GM23338 (cell line): ENCODE measurements around the gene BTN3A1. TPM values are rescaled to one million over a fixed set of nuclear protein-coding genes. Genes with fewer than 3 reads are reported as not detected.

Experiments used
- ATAC-seq: fragments of 200-7000 bp; cut with Tn5 transposase; 3 replicates; pipeline ENCODE4 v1.9.1; 2020
- DNase-seq: peaks from one replicate; pipeline ENCODE4 v3.0.0-alpha.2; 2015; ENCODE audit warnings: low spot score
- H2AFZ ChIP-seq: fragments of 200-600 bp; sonication (generic); 2 replicates; pipeline ENCODE4 v1.8.0; 2016; ENCODE audit warnings: antibody characterized with exemption, mild to moderate bottlenecking, moderate library complexity
- H3F3A ChIP-seq: fragments of 200-600 bp; sonication (generic); replicated peaks from 2 replicates; pipeline ENCODE4 v1.8.0; 2017; ENCODE audit warnings: antibody characterized with exemption, mixed run types, low read depth
- H3K27ac ChIP-seq: fragments of 200-600 bp; sonication (generic); 2 replicates; pipeline ENCODE4 v1.6.1; 2016; ENCODE audit warnings: low read depth
- H3K27me3 ChIP-seq: fragments of 200-600 bp; sonication (generic); 2 replicates; pipeline ENCODE4 v1.8.0; 2016; ENCODE audit warnings: mild to moderate bottlenecking, mixed run types, moderate library complexity; ENCODE audit not compliant: insufficient read depth
- H3K36me3 ChIP-seq: fragments of 200-600 bp; sonication (generic); 2 replicates; pipeline ENCODE4 v1.8.0; 2016; ENCODE audit warnings: mild to moderate bottlenecking; ENCODE audit not compliant: insufficient read depth
- H3K4me1 ChIP-seq: fragments of 200-600 bp; sonication (generic); 2 replicates; pipeline ENCODE4 v1.8.0; 2016; ENCODE audit warnings: mild to moderate bottlenecking, moderate library complexity; ENCODE audit not compliant: insufficient read depth
- H3K4me2 ChIP-seq: fragments of 200-600 bp; sonication (generic); 2 replicates; pipeline ENCODE4 v1.7.1; 2017; ENCODE audit warnings: mixed run types
- H3K4me3 ChIP-seq: fragments of 200-600 bp; sonication (generic); 2 replicates; pipeline ENCODE4 v1.6.1; 2016; ENCODE audit warnings: mixed run types
- H3K79me2 ChIP-seq: fragments of 200-600 bp; sonication (generic); replicated peaks from 2 replicates; pipeline ENCODE4 v1.8.0; 2017; ENCODE audit warnings: mild to moderate bottlenecking; ENCODE audit not compliant: insufficient read depth
- H3K9me2 ChIP-seq: fragments of 200-600 bp; sonication (generic); 2 replicates; pipeline ENCODE4 v1.8.0; 2017; ENCODE audit not compliant: insufficient read depth
- H4K20me1 ChIP-seq: fragments of 200-600 bp; sonication (generic); replicated peaks from 2 replicates; pipeline ENCODE4 v1.8.0; 2017; ENCODE audit warnings: mild to moderate bottlenecking; ENCODE audit not compliant: insufficient read depth
- H3K27ac Mint-ChIP-seq: 2 replicates; pipeline ENCODE4 v1.8.0; 2020; ENCODE audit warnings: inconsistent platforms, mild to moderate bottlenecking, moderate library complexity, mixed read lengths
- H3K27me3 Mint-ChIP-seq: 3 replicates; pipeline ENCODE4 v1.8.0; 2022; ENCODE audit warnings: low read depth, mild to moderate bottlenecking, moderate library complexity, mixed read lengths, inconsistent platforms; ENCODE audit not compliant: insufficient read depth, poor library complexity
- H3K36me3 Mint-ChIP-seq: 3 replicates; pipeline ENCODE4 v1.8.0; 2021; ENCODE audit warnings: low read depth, mild to moderate bottlenecking, inconsistent platforms, moderate library complexity, mixed read lengths
- H3K4me1 Mint-ChIP-seq: 3 replicates; pipeline ENCODE4 v1.8.0; 2020; ENCODE audit warnings: mild to moderate bottlenecking, inconsistent platforms, mixed read lengths
- H3K4me3 Mint-ChIP-seq: 3 replicates; pipeline ENCODE4 v1.8.0; 2021; ENCODE audit warnings: moderate library complexity, mild to moderate bottlenecking, inconsistent platforms, mixed read lengths
- H3K9me3 Mint-ChIP-seq: 3 replicates; pipeline ENCODE4 v1.8.0; 2020; ENCODE audit warnings: moderate library complexity, mild to moderate bottlenecking, inconsistent platforms, mixed read lengths
- CTCF ChIP-seq, 2 experiments: fragments of 200-600 bp in 1 of 2; sonication (generic) in 1 of 2; conservative IDR thresholded peaks; 2 replicates each; pipeline versions ENCODE4 v1.5.1 to v1.6.1; 2016 to 2017; ENCODE audit warnings: antibody characterized with exemption in 2 of 2, low read depth in 2 of 2, mild to moderate bottlenecking in 2 of 2, moderate library complexity in 1 of 2
- EZH2phosphoT487 ChIP-seq: fragments of 200-600 bp; sonication (generic); IDR thresholded peaks from one replicate; pipeline ENCODE4 v1.8.1; 2018; ENCODE audit warnings: antibody characterized with exemption; ENCODE audit not compliant: unreplicated experiment
- REST ChIP-seq: IDR thresholded peaks from one replicate; pipeline ENCODE4 v1.6.1; 2018; ENCODE audit warnings: antibody characterized with exemption; ENCODE audit not compliant: unreplicated experiment
- polyA plus RNA-seq: library from polyadenylated mRNA; unstranded; fragments of >200 nt; fragmentation: Nextera tagmentation; extraction: Ambion mirVana; gene quantifications from 2 replicates; pipeline ENCODE4 v1.2.1, GENCODE V29; 2016
- total RNA-seq: library from RNA; depleted of rRNA; stranded (reverse); fragments of >200 nt; shearing (Covaris generic); gene quantifications from 2 replicates; pipeline ENCODE4 v1.2.3, GENCODE V29; 2014

The BTN3A1 gene
- total and polyA plus RNA-seq, 2 experiments from 2014 or later = 2.4 to 4.0 TPM

GRCh38 chr6:26404546-26404945, 2.5 kb downstream of the BTN3A1 start:
- Mint-ChIP-seq H3K9me3 (no peaks in the 10 kb centered on the region), H3K27me3 (no peaks in the 10 kb centered on the region), H3K36me3 (no peaks in the 10 kb centered on the region), H3K27ac (no peak overlapping the region), H3K4me1 (peaks cover 24% of the 10 kb centered on the region), H3K4me3 (no peak overlapping the region)
- Histone ChIP-seq H4K20me1 (no peaks in the 10 kb centered on the region), H3K27me3 (no peaks in the 10 kb centered on the region), H3K4me1 (peaks cover 9% of the 10 kb centered on the region), H3K4me3 (no peak overlapping the region), H3K79me2 (no peaks in the 10 kb centered on the region), H3K36me3 (no peaks in the 10 kb centered on the region; the same call in 1 of the 2 replicates), H3K4me2 (no peak overlapping the region), H3K9me2 (peaks cover 3% of the 10 kb centered on the region; the same call in 1 of the 2 replicates), H2AFZ (no peak overlapping the region), H3F3A (no peaks in the 10 kb centered on the region), H3K27ac (no peak overlapping the region)
- ATAC-seq (no peak), DNase-seq (no peak)
- no peak for TF ChIP-seq EZH2phosphoT487

GRCh38 chr6:26408828-26409730, 7.0 kb downstream of the BTN3A1 start:
- Mint-ChIP-seq H3K9me3 (no peaks in the 10 kb centered on the region), H3K4me1 (peaks cover 10% of the 10 kb centered on the region), H3K27ac (peak overlapping the region; percentile 90), H3K27me3 (no peaks in the 10 kb centered on the region), H3K36me3 (no peaks in the 10 kb centered on the region), H3K4me3 (no peak overlapping the region)
- H3K27me3 ChIP-seq = no peaks in the 10 kb centered on the region
- H3K9me2 ChIP-seq = peaks cover 3% of the 10 kb centered on the region; the same call in 1 of the 2 replicates
- peak overlapping the region; percentile 60 for H2AFZ ChIP-seq
- TF ChIP-seq CTCF (conservative IDR thresholded peaks at IDR 0.05; ENCODE audit: low read depth in 2 of 2) (peak; percentile 43 to 47), REST (no peak)
- H3K27ac ChIP-seq = no peak overlapping the region
- no peaks in the 10 kb centered on the region for H3K79me2 ChIP-seq
- H3K36me3 ChIP-seq = no peaks in the 10 kb centered on the region; the same call in 1 of the 2 replicates
- peak; percentile 57 for DNase-seq
- H3F3A ChIP-seq = no peaks in the 10 kb centered on the region
- peaks cover 2% of the 10 kb centered on the region; the same call in 1 of the 2 replicates for H3K4me1 ChIP-seq
- H3K4me3 ChIP-seq = no peak overlapping the region; the same call in 1 of the 2 replicates
- 0 out of 2 replicates have a peak overlapping the region, but pooled peaks have one; percentile 11 for H3K4me2 ChIP-seq
- ATAC-seq = peak; percentile 91
- no peaks in the 10 kb centered on the region for H4K20me1 ChIP-seq
